Superior temporal gyrus (tissue), 1 donor: ENCODE measurements around the gene OSCAR.

Experiments
- DNase-seq: peaks from one replicate; pipeline ENCODE4 v3.0.0-alpha.2; 2016; ENCODE audit errors: extremely low spot score

Gene OSCAR

DNA sequence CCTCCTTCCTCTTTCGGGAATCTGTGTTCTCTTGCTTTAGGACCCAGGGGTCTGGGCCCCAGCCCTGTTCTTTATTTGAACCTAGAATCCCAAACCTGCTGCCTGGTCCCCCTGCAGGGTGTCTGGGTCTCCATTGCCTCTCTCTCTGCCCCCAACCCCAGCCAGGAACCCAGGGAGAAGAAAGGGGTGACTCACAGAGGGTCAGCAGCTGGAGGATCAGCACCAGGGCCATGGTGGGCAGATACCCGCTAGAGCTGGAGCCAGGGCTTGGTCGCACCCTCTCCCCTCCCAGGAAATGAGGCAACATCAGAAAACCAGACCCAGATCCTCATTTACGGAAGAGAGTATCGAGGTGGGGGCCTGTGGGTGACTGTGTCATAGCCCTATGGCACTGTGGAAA, at the start of gene OSCAR:
Gene OSCAR (minus strand): TSS at position 243 of the 400 bp plus-strand sequence. CDS start 11 bp downstream, at position 232.
- DNase-seq = no peak

DNA sequence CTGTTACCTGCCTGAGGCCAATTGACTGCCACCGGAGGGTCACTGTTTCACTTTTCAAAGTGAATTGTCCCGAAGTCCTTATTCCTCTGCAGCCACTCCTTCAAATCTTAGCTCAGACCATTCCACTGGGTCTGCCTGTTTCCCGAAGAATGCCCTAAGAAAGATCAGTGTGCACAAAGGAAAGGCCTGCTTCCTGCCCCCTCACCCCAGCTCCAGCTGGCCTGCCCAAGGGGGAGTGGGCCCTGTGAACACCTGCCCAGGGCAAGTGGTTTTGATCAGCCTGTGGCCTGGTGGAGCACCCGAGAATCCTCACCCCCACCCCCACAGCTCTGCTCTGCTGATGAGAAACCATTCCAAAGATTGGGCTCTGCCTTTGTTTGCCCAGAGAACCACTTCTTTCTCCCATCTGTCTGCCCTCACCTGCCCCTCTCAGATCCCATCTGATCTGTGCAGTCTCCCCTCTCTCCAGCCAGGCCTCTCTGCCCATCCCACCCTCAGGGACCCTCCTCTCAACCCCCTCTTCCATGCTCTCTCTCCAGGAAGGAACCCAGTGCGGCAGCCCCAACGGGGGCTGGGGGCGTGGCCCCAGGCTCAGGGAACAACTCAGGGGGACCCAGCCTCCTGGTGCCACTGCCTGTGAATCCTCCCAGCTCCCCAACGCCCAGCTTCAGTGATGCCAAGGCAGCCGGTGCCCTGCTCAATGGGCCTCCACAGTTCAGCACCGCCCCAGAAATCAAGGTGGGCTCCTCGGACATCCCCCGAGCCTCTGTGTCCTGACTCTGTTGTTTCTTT, 48.6 kb upstream of the OSCAR start:
- DNase-seq = no peak

DNA sequence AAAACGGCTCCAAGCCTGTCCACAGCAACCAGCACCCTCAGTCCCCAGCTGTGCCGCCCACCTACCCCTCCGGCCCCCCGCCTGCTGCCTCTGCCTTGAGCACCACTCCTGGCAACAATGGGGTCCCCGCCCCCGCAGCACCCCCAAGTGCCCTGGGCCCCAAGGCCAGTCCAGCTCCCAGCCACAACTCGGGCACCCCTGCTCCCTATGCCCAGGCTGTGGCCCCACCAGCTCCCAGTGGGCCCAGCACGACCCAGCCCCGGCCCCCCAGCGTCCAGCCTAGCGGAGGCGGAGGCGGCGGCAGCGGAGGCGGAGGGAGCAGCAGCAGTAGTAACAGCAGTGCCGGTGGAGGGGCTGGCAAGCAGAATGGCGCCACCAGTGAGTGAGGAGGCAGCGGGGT, 47.6 kb upstream of the OSCAR start:
- DNase-seq = no peak

DNA sequence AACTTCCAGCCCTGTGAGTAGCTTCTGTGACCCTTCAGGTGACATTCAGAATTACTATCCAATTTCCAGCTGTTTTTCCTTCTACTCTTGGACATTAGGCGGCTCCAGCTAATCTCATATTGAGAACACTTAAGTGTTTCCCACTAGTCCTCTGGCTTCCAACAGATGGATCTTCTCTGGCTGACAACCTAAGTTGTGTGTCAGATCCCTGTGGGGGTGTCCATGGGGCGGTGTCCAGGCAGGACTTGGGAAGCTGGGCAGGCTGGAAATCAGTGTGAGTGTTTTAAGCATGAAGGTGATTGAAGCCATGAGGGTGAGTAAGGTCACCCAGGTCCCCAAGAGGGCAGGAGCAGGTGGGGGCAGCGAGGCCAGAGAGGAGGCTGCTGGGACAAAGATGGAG, 47.1 kb upstream of the OSCAR start:
- DNase-seq = peak; percentile 9

DNA sequence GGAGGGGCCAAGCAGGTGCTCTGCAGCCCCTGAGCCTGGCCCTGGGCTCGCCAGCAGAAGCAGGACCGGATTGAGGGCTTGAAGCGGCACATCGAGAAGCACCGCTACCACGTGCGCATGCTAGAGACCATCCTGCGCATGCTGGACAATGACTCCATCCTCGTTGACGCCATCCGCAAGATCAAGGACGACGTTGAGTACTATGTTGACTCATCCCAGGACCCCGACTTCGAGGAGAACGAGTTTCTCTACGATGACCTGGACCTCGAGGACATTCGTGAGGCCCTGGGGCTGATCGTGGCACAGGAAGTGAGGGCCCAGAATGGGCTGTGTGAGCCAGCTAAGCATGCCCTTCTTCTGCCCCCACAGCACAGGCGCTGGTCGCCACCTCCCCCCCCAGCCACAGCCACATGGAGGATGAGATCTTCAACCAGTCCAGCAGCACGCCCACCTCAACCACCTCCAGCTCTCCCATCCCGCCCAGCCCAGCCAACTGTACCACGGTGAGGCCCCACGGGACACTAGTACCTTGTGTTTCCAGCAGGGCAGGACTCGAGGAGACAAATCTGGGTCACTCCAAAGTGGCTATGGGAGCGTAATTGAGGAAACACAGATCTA, 45.0 kb upstream of the OSCAR start:
- no peak for DNase-seq

DNA sequence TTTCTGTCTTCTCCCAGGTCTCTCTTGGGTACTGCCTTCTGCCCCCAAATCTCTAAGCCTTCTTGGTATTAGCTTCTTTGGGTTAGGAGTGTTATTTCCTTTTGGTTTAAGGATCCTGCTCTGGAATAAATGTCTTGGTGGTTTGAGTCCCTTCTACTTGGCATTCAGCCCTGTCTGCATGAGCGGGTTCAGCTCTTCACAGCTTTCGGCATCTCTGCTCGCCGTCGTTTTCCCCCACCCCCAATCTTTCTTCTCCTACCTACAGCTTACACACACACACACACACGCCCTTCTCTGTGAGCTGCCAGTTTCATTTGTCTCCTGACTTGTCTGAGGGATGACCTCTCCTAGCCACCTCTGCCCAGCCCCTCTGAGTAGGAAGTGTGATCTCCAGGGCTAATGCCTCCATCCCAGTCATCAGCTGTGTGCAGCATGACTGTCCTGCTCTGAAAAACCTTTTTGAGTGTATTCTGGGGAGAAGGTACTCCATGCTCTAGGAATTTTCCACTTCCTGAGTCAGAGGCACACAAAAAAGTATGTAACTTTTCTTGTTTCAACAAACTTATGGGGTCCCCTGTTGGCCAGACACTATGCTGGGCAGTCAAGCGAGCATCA, 41.7 kb upstream of the OSCAR start:
- DNase-seq = no peak

DNA sequence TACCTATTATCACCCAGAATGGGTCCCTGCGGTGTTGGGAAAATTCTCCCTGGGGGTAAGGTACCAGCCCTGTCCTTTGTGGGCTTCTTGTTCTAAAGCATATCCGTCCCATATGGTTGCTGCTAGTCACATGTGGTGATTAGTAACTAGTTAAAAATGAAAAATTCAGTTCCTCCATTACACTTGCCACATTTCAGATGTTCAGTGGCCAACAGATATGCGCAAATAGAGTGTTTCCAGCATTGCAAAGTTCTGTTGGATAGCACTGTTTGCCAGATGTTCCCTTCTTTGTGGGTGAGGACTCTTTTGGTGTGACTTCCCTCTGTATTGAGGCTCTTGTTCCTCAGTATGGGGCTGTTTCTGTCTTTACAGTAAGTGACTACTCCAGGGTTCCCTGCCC, 40.8 kb upstream of the OSCAR start:
- DNase-seq = no peak

GRCh38 chr19:54138489-54139256, 38.1 kb upstream of the OSCAR start:
- no peak for DNase-seq

- no peak for DNase-seq
Measured at GRCh38 chr19:54137699-54138488, 37.3 kb upstream of the OSCAR start, which contains the start of gene CNOT3. CNOT3 (plus strand) TSS chr19:54137762; CDS start chr19:54142979, 5,217 bp downstream.

DNA sequence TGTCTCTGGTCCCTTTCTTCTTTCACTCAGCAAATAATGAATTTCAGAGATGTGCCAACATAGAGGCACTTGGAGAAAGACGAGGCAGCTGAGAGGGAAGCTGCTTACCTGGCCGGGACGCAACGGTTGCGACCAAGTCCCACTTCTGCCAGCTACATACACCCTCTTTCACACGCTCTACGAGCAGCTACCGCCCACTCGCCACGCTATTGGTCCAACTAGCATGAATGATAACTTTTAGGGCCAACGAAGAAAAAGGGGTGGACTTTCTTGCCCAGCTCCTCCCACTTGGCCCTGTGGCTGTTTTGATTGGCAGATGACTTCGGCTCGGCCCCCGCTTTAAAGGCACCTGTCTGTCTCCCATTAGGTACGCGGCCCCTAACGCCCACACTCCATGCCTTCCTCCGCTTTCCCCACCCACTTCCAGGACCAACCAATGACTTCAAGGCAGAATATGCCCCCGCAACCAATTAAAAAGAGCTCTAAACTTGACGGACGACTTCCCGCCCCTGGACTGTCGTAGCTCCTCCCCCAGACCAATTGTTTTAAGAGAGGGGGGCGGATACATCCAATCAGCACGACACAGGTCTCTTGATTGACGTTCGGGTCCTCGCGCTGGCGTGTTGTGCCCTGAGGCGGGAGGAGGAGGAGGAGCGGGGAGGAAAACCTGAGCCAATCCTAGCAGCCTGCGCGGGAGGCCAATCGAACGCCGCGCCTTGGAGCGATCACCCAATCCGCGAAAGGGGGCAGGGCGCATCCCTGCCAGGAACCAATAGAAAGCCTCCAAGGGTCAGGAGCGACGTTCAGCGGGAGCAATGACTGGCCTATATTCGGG, 36.5 kb upstream of the OSCAR start:
- peak; percentile 100 for DNase-seq

DNA sequence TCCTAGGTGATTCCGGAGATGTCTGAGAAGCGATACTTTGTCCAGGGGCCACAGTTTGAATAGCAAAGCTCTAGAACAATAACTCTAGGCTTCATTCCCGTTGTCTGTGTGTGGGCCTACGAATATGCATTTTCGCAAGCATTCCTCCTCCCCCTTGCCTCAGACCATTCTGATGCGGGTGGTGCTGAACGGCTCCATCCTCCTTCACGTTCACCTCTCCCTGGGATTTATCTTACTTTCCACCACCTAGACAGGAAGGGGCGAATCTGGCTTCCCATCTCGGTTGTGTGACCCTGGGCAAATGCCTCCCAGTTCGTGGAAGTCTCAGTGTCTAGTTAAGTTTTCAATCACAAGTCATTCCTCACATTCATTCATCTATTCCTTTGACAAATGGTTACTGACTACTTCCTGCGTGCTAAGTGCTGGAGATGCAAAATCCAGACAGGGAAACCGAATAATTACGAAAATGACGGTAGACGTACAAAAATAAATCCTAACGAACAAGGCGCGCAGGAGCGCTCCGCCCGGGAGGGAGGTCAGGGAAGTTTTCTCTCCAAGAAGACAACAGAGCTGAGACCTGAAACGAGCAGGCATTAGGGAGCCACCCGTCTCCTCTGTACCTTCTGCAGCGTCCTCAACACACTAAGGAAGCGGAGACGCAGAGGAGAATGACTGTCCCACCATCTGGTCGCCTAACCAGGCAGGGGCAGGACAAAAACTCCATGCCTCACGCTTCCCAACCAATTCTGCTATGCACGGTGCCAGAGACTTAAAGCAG, 35.7 kb upstream of the OSCAR start:
- no peak for DNase-seq

DNA sequence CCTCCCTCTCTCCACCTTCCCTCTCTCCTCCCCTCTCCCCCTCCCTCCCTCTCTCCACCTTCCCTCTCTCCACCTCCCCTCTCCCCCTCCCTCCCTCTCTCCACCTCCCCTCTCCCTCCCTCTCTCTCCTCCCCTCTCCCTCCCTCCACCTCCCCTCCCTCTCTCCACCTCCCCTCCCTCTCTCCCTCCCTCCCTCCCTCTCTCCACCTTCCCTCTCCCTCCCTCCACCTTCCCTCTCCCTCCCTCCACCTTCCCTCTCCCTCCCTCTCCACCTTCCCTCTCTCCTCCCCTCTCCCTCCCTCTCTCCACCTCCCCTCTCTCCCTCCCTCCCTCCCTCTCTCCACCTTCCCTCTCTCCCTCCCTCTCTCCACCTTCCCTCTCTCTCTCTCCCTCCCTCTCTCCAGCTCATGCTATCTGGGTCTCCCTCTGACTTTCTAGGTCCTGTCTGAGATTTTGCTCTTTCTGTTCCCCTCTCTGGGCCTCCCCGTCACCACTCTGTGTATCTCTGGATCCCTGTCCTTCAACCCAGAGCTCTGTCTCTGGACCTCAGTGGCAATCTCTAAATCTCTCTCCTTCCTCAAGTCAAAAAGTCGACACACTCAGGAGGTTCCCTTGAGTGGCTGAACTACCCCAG, 33.5 kb upstream of the OSCAR start:
- DNase-seq = no peak

- DNase-seq = no peak
Measured at GRCh38 chr19:54133312-54133956, 32.8 kb upstream of the OSCAR start.

GRCh38 chr19:54129617-54129996, 29.0 kb upstream of the OSCAR start:
- no peak for DNase-seq

DNA sequence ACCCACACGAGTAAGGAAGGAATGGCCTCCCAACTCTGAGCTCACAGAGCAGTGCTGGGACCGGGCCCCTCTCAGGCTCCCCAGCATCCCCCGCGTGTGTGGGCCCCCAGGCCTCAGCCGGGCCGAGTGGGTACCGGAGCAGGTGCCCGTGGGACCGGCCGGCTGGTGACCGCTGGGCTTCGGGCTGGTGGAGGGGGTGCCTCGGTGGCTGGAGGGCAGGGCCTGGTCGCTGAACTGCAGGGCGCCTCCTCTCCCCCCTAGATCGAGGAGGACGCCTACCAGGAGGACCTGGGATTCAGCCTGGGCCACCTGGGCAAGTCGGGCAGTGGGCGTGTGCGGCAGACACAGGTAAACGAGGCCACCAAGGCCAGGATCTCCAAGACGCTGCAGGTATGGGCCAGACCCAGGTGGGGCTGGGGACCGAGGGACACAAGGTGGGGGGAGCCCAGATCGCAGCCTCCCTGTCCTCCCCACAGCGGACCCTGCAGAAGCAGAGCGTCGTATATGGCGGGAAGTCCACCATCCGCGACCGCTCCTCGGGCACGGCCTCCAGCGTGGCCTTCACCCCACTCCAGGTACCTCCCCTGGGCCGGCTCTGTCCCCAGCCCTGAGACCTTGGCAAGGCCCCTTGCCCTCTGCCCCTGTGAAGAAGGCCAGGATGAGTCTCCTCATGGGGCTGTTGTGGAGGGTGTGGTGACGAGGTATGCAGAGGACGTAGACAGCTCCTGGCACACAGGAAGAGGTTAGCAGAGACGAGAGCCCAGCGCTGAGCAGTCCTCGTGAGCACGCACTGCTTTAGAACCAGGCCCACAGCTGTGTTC, 28.4 kb upstream of the OSCAR start:
- no peak for DNase-seq

DNA sequence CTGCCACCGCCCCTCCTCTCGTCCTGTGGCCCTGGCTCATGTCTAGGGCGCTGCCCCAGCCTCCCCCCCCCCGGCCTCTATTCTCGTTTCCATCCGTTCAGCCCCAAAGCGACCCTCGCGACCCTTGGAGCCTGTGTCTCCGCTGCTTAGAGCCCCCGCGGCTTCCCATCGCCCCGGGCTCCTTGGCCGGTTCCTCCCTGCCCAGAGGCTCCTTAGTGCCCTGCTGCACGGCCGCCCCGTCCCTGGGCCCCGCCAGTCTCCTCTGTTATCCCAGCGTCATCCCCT, 27.8 kb upstream of the OSCAR start:
- DNase-seq = no peak

DNA sequence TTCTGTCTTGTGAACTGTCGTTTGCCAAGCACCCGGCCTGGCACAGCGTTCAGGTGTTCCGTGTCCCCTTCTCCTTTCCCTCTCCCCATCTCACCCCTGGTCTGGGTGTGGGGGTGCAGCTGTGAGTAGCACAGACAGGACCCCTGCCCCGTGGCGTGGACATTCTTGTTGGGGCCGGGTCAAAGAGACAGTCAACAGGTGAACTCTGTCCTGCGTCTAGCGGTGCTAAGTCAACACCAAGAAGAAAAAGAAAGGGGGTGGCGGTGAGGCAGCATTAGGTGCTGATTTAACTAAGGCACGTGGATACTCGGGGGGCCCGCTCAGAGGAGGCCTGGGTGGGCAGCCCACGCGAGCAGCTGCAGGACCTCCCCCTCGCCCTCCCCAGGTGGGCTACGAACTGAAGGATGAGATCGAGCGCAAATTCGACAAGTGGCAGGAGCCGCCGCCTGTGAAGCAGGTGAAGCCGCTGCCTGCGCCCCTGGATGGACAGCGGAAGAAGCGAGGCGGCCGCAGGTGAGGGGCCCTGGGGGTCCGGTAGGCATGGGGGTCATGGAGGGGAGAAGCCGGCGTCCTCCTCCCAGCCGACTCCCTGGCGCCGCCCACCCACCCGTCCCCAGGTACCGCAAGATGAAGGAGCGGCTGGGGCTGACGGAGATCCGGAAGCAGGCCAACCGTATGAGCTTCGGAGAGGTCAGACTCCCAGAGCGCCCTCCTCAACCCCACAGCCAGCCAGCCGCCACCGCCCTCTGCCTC, 27.3 kb upstream of the OSCAR start:
- no peak for DNase-seq
